ENCODE data around the gene GCKR. TPM values are rescaled to one million over a fixed set of nuclear protein-coding genes. Genes with fewer than 3 reads are reported as not detected.
"Not testable (repeated sequence)": the region's sequence is repeated elsewhere in the genome, so short reads cannot be mapped to it uniquely, and the experiment has no call there.

GCKR gene
- polyA plus RNA-seq, 3 donors, result 0.10 to 0.40 TPM; not detected in 1

GRCh38 chr2:27506587-27506986, 9.9 kb downstream of the GCKR start:
- no peak for DNase-seq

DNA sequence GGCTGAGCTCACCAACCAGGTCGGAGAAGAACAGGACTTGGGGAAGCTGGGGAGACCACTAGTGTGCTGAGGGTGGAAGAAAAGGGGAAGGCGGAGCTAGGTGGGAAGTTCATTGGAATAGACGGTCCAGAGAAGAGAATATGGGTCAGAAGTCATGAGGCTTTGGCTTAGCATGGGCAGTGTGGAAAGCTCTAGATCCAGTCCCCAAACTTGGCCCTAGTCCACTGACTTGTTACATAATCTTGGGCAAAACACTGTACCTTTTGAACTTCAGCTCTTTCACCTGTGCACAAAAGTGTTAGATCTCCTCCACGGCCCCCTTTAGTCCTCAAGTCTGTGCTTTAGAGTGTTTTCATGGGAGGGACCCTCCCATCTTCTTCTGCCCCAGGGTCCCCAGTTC, 10.7 kb downstream of the GCKR start:
- DNase-seq, result no peak

DNA sequence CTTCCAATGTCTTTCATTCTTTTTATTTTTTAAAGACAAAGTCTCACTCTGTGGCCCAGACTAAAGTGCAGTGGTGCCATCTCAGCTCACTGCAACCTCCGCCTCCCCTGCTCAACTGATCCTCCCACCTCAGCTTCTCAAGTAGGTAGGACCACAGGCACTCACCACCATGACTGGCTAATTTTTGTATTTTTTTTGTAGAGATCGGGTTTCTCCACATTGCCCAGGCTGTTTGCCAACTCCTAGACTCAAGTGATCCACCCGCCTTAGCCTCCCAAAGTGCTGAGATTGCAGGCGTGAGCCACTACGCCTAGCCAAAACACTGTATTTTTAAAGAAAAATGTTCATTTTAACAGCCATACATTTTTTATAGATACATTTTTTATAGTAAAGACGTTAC, 12.7 kb downstream of the GCKR start:
- no peak for DNase-seq

DNA sequence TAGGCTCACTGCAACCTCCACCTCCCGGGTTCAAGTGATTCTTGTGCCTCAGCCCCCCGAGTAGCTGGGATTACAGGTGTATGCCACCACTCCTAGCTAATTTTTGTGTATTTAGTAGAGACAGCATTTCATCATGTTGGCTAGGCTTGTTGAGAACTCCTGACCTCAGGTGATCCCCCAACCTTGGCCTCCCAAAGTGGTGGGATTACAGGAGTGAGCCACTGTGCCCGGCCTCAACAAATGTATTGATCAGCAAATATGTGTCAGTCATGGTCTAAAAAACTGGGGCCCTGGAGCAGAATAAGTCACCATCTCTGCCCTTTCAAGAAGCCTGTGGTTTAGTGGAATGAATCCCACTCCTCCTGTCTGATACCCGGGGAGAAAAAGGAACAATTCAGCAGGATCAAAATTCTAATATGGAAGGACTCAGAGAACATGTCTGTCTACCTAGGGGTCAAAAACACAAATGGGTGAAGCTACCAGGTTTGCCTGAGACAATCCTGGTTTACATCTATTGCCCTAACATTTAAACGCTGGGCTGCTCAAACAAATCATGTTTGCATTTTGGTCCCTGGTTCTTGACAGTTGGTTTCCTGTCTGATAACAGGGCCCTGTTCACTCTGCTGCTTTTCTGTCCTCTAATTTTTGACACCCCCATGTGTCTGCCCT, 21.6 kb downstream of the GCKR start:
- no peak for DNase-seq

- DNase-seq, result no peak
Observed at GRCh38 chr2:27518782-27519113, 22.1 kb downstream of the GCKR start.

GRCh38 chr2:27520316-27520715, 23.7 kb downstream of the GCKR start:
- DNase-seq, result no peak

DNA sequence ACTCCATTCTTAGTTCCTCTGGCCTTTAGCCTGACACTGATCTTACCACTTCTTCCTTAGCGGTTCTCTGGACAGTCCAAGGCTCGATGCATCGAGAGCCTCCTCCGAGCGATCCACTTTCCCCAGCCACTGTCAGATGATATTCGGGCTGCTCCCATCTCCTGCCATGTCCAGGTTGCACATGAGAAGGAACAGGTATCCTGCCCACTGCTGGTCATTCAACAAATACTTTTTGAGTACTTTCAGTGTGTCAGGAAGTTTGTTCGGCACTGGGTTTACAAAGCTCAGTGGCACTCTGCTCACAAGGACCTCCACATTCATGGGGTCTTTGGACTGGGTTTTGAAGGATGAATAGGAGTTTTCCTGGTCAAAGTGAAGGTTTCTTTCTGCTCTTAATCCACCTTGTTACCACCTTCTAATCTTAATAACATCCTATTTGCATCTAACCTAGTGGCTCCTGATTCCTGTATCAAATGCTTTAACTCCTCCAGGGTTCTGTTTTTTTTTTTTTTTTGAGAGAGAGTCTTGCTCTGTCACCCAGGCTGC, 25.8 kb downstream of the GCKR start:
- DNase-seq, result no peak

GRCh38 chr2:27527182-27527581, 30.5 kb downstream of the GCKR start:
- DNase-seq, result no peak

DNA sequence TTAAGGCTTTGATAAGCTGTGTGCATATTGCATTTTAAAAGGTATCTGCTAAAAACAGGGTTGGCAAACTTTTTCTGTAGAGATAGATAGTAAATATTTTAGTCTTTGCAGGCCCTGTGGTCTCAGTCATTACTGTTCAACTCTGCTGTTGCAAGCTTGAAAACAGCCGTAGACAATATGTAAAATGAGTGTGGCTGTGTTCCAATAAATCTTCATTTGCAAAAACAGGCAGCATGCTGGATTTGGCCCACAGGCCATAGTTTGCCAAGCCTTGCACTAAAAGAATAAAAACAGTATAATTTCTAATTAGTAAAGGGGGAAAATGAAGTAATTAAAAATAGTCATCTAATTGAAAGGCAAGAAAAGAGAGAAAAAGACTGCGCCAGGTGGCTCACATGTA, 35.3 kb downstream of the GCKR start:
- no peak for DNase-seq

DNA sequence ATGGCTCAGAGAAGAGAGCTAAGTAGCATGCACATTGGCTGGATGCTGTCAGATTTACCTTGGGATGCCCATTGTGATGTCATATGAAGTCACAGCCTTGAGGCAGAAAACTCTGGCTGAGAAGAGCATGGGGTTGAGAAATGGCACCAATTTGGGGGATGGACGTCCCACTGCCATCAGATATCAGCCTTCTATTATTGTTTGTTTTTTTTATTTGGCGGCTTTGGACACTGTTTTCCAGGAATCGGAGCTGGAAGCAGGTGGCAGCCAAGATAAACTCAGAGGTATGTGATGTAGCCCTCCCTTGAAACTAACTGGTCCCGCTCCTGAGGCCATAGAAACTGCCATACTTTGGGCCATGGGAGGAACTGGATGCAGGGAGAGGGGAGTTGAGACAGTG, 40.6 kb downstream of the GCKR start:
- no peak for DNase-seq

DNA sequence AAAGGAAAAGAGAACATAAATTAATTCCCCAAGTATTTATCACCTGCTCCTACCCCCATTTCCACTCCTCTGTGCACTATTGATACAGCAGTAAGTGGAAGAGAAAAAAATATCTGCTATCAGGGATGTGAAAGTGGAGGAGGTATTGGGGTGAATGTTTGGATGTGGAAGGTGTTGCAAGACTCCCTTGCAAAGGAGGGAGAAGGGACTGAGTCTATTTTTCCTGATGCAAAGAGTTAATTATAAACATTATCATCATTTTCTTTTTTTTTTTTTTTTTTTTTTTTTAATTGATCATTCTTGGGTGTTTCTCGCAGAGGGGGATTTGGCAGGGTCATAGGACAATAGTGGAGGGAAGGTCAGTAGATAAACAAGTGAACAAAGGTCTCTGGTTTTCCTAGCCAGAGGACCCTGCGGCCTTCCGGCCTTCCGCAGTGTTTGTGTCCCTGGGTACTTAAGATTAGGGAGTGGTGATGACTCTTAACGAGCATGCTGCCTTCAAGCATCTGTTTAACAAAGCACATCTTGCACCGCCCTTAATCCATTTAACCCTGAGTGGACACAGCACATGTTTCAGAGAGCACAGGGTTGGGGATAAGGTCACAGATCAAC, 42.3 kb downstream of the GCKR start:
- not testable (repeated sequence) for DNase-seq

- DNase-seq, result not testable (repeated sequence)
Observed at GRCh38 chr2:27539649-27540048, 43.0 kb downstream of the GCKR start.

GRCh38 chr2:27544143-27544821, 47.6 kb downstream of the GCKR start:
- DNase-seq, result no peak

DNA sequence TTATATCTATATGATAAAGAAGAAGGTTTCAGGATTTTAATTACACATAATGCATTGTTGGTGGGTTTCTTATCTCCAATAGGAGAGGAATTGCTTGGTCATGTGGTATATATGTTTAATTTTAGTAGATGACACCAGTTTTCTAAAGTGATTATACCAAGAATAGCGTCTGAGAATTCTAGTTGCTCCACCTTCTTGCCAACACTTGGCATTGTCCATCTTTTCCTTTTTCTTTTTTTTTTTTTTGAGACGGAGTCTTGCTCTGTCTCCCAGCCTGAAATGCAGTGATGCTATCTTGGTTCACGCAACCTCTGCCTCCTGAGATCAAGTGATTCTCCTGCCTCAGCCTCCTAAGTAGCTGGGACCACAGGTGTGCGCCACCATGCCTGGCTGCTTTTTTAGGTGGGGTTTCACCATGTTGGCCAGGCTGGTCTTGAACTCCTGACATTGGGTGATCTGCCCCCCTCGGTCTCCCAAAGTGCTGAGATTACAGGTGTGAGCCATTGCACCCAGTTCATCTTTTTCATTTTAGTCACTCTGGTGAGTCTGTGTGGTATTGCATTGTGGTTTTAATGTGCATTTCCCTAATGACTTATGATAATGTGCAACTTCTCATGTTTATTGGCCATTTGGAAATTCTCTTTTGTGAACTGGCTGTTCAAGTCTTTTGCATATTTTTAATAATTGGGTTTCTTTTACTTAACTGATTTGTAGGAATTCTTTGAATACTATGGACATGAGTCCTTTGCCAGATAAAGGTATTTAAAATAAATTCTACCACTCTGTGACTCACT, 48.9 kb downstream of the GCKR start:
- DNase-seq, result no peak

DNA sequence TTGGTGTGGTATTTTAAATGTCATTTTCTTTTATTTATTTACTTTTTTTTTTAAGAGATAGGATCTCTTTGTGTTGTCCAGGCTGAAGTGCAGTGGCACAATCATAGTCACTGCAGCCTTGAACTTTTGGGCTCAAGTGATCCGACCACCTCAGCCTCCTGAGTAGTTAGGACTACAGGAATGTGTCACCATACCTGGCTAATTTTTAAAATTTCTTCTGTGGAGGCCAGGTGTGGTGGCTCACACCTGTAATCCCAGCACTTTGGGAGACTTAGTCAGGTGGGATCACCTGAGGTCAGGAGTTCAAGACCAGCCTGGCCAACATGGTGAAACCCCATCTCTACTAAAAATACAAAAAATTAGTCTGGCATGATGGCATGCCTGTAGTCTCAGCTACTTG, 52.7 kb downstream of the GCKR start:
- DNase-seq, result no peak

- DNase-seq, result no peak
Observed at GRCh38 chr2:27551514-27551913, 54.9 kb downstream of the GCKR start.

GRCh38 chr2:27552941-27553340, 56.3 kb downstream of the GCKR start:
- no peak for DNase-seq

DNA sequence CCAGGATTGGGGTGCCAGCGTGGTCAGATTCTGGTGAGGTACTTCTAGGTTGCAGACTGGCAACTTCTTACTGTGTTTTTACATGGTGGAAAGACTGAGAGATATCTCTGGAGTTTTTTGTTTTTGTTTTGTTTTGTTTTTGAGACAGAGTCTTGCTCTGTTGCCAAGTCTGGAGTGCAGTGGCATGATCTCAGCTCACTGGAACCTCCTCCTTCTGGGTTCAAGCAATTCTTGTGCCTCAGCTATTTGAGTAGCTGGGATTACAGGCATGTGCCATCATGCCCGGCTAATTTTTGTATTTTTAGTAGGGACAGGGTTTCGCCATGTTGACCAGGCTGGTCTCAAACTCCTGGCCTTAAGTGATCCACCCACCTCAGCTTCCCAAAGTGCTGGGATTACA, 57.8 kb downstream of the GCKR start:
- DNase-seq, result not testable (repeated sequence)

DNA sequence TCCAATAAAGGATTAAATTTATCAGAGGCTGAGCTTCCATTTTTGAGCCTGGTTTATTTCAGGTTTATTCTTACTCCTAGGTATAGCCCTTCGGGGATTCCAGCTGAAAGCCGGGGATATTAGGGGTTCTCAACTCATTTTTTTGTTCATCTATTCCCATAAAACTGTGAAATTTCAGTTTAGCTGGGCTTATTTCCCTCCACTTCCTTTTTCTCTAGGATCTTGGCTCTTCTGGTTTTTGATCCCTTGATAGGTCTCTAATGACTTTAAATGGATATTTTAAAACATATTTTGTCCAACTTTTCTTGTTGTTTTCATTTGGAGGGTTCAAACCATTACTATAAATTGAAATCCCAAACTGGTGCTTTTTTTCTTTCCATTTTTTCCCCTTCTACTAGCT, 62.6 kb downstream of the GCKR start:
- no peak for DNase-seq

- no peak for DNase-seq
Observed at GRCh38 chr2:27561060-27561459, 64.4 kb downstream of the GCKR start.

DNA sequence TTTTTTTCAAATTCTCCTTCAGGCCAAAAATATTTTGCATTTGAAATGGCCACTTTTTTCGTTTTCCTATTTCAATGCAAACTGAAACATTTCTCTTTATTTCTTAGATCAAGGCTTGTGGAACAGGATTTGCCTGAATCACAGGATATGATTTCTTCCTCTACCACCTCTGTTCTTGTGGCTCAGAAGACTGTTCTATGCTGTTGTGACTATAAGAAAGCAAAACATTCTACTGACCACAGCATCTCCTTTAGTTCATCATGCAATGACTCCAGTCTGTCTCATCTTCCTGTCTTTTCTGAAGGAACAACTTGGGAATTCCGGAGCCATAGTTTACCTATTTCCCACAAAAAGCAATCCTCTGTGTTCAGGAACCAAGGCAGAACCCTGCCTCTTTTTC, 70.0 kb downstream of the GCKR start:
- DNase-seq, result no peak

DNA sequence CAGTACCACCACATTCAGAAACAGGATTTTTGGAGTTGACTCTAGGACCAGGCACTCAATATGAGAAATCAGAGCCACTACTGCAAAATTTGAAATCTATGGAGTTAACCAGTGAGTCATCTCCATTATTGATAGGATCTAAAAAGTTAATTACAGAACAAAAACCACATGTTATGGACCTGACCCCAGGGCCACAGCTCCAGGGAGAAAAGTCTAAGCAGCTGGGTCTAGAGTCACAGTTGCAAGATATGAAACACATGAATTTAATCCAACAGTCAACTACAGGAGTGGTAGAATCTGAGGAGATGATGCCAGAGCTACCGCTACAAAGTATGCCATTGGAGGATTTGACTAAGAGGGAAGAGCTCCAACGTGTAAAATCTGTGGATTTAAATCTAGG, 72.8 kb downstream of the GCKR start:
- no peak for DNase-seq

- DNase-seq, result no peak
Observed at GRCh38 chr2:27571197-27571596, 74.6 kb downstream of the GCKR start.

All from renal pelvis (tissue), 4 donors.